DOHH2 (cell line): ENCODE results near the gene VEGFA.

ENCODE experiments used
- H3F3A ChIP-seq: fragments of 200-600 bp; sonication (generic), shearing (Covaris generic); 2 replicates; pipeline ENCODE4 v1.6.0; 2016; ENCODE audit warnings: antibody characterized with exemption, mild to moderate bottlenecking; ENCODE audit not compliant: control insufficient read depth, insufficient read depth
- H3K27ac ChIP-seq: fragments of 200-600 bp; sonication (generic); 2 replicates; pipeline ENCODE4 v1.5.1; 2014; ENCODE audit warnings: low read depth, mild to moderate bottlenecking, low read length, moderate library complexity
- H3K27me3 ChIP-seq: fragments of 200-600 bp; sonication (generic); 2 replicates; pipeline ENCODE4 v1.6.1; 2014; ENCODE audit warnings: mild to moderate bottlenecking, low read length, mixed read lengths; ENCODE audit not compliant: control insufficient read depth
- H3K36me3 ChIP-seq: fragments of 200-600 bp; sonication (generic); 2 replicates; pipeline ENCODE4 v1.6.1; 2014; ENCODE audit warnings: mild to moderate bottlenecking, low read length, moderate library complexity, mixed read lengths; ENCODE audit not compliant: control insufficient read depth
- H3K4me1 ChIP-seq: fragments of 200-600 bp; sonication (generic); 2 replicates; pipeline ENCODE4 v1.6.1; 2014; ENCODE audit warnings: mild to moderate bottlenecking, low read length, mixed read lengths; ENCODE audit not compliant: control insufficient read depth
- H3K4me2 ChIP-seq: fragments of 200-600 bp; sonication (generic); 2 replicates; pipeline ENCODE4 v1.6.0; 2014; ENCODE audit warnings: mild to moderate bottlenecking, low read length, moderate library complexity
- H3K4me3 ChIP-seq: fragments of 200-600 bp; sonication (generic); 2 replicates; pipeline ENCODE4 v1.5.1; 2014; ENCODE audit warnings: mild to moderate bottlenecking, low read length, mixed read lengths
- H3K79me2 ChIP-seq: fragments of 200-600 bp; sonication (generic); 2 replicates; pipeline ENCODE4 v1.6.1; 2014; ENCODE audit warnings: mild to moderate bottlenecking, low read length, mixed read lengths; ENCODE audit not compliant: control insufficient read depth
- H3K9me2 ChIP-seq: fragments of 200-600 bp; sonication (generic); replicated peaks from 2 replicates; pipeline ENCODE4 v1.6.1; 2014; ENCODE audit warnings: mild to moderate bottlenecking, low read length, mixed read lengths; ENCODE audit not compliant: control insufficient read depth
- H3K9me3 ChIP-seq: fragments of 200-600 bp; sonication (generic); 2 replicates; pipeline ENCODE4 v1.6.1; 2014; ENCODE audit warnings: antibody characterized with exemption, low read length, mixed read lengths; ENCODE audit not compliant: control insufficient read depth, insufficient read depth
- H4K20me1 ChIP-seq: fragments of 200-600 bp; sonication (generic); 2 replicates; pipeline ENCODE4 v1.6.0; 2014; ENCODE audit warnings: low read depth, mild to moderate bottlenecking, antibody characterized with exemption, low read length, moderate library complexity; ENCODE audit not compliant: control insufficient read depth, insufficient read depth
- EZH2phosphoT487 ChIP-seq: fragments of 200-600 bp; sonication (generic); IDR thresholded peaks from 2 replicates; pipeline ENCODE4 v1.6.1; 2017; ENCODE audit warnings: borderline replicate concordance, mild to moderate bottlenecking, antibody characterized with exemption, low read length, moderate library complexity, mixed read lengths
- TF ChIP-seq, protein P1 (sequence below): fragments of 200-600 bp; sonication (generic); IDR thresholded peaks from one replicate; pipeline ENCODE4 v1.5.1; 2014; ENCODE audit warnings: antibody characterized with exemption, mild to moderate bottlenecking, low read depth, low read length; ENCODE audit not compliant: poor library complexity, severe bottlenecking

The VEGFA gene

DNA sequence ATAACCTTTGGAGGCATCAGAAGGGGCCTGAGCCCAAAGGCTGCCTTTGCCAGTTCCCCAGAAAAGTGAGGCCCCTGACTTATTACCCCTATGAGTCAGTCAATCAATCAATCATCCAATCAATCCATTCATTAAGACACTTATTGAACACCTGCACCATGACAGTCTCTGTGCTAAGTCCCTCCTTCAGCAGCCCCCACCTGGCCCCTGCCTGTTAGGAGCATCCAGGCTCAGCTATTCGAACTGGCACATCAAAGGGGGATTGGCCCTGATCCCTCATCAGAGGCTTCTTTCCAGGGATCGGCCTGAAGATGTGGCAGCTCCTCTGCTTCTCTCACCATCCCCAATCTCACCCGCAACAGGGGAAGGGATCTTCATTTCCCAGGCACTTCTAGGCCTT lies 27.7 kb upstream of the VEGFA start:
- Histone ChIP-seq H3K9me3 (no peaks in the 10 kb centered on the region), H3K36me3 (no peaks in the 10 kb centered on the region), H3K4me3 (no peak overlapping the region), H3K9me2 (no peaks in the 10 kb centered on the region), H3K79me2 (no peaks in the 10 kb centered on the region), H3K4me1 (no peaks in the 10 kb centered on the region), H3F3A (no peaks in the 10 kb centered on the region), H3K4me2 (no peak overlapping the region), H4K20me1 (no peaks in the 10 kb centered on the region), H3K27ac (no peak overlapping the region), H3K27me3 (peaks cover 5% of the 10 kb centered on the region)
- no peak for TF ChIP-seq EZH2phosphoT487
- TF ChIP-seq, protein P1, sequence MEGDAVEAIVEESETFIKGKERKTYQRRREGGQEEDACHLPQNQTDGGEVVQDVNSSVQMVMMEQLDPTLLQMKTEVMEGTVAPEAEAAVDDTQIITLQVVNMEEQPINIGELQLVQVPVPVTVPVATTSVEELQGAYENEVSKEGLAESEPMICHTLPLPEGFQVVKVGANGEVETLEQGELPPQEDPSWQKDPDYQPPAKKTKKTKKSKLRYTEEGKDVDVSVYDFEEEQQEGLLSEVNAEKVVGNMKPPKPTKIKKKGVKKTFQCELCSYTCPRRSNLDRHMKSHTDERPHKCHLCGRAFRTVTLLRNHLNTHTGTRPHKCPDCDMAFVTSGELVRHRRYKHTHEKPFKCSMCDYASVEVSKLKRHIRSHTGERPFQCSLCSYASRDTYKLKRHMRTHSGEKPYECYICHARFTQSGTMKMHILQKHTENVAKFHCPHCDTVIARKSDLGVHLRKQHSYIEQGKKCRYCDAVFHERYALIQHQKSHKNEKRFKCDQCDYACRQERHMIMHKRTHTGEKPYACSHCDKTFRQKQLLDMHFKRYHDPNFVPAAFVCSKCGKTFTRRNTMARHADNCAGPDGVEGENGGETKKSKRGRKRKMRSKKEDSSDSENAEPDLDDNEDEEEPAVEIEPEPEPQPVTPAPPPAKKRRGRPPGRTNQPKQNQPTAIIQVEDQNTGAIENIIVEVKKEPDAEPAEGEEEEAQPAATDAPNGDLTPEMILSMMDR = no peak

DNA sequence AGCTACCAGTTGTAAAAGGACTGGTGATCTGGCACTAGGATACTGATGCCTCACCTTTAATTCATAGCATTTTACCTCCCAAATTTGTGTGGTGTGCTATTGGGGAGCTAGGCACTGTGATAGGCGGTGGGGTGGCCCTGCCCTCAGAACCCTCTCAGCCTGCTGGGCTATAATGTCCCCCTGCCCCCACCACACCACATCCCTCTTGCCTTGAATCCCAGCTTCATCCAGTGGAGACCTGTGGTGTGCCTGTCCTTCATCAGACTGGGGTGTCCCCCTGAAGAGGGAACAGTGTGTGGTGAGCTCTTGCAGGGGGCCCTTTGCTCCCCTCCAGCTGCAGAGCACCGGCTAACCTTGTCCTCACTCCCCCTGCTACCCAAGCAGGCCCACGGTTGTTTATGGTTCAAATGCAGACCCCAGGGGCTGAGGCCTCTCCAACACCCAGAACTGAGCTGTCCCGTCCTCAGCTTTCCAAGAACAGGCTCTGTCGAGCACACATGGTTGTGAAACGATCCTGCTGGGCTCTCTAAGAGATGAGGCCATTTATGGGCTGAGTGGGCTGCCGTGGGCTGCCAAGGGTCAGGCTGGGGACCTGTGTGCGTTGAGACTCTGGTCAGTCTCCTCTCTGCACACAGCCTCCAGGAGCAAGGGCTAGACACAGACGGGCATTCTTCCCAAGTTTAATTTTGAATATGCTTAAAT lies 26.9 kb upstream of the VEGFA start:
- H3K4me1 ChIP-seq = no peaks in the 10 kb centered on the region
- H3K9me3 ChIP-seq = no peaks in the 10 kb centered on the region
- H3F3A ChIP-seq = no peaks in the 10 kb centered on the region
- H3K36me3 ChIP-seq = no peaks in the 10 kb centered on the region
- no peak overlapping the region for H3K4me3 ChIP-seq
- H3K4me2 ChIP-seq = no peak overlapping the region
- no peak overlapping the region for H3K27ac ChIP-seq
- H4K20me1 ChIP-seq = no peaks in the 10 kb centered on the region
- H3K9me2 ChIP-seq = no peaks in the 10 kb centered on the region
- no peaks in the 10 kb centered on the region for H3K79me2 ChIP-seq
- peaks cover 8% of the 10 kb centered on the region for H3K27me3 ChIP-seq
- no peak for TF ChIP-seq EZH2phosphoT487
- TF ChIP-seq, protein P1 = no peak

DNA sequence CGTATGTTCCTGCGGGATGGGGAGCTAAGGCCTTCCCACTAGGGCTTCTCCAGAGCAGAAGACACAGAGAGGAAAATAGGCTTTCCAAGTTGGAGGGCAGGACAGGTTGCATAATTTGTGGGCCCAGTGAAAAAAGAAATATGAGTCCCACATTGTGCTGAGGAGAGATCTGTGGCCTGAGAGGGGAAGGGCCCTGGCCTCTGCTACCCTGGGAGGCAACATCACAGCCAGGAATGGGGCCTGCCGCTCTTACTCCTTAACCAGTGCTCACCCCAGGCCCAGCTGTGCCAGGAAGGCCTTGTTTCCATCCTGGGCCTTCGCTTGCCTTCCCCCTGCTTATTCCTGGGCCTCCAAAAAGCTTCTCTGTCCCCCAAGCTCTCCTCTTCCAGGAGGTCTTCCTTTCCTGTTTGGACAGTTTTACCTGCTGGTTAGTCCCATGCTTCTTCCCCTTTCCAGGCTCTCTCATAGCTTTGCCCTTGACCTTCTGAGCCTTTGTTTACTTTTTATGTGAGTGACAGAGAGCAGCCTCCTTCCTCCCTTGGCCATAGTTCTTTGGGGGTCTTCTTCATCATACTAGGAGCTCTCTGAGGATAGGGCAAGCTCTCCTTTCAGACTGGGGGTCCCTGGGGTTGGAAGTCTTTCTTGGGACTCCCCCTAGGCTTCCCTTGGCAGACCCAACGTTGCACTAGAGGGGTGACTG lies 26.2 kb upstream of the VEGFA start:
- no peaks in the 10 kb centered on the region for H3K79me2 ChIP-seq
- H3K9me3 ChIP-seq = no peaks in the 10 kb centered on the region
- no peak overlapping the region for H3K4me3 ChIP-seq
- no peaks in the 10 kb centered on the region for H3K36me3 ChIP-seq
- H3K4me1 ChIP-seq = no peaks in the 10 kb centered on the region
- H3K4me2 ChIP-seq = no peak overlapping the region
- no peaks in the 10 kb centered on the region for H4K20me1 ChIP-seq
- H3F3A ChIP-seq = no peaks in the 10 kb centered on the region
- no peaks in the 10 kb centered on the region for H3K9me2 ChIP-seq
- TF ChIP-seq EZH2phosphoT487 = no peak
- TF ChIP-seq, protein P1 = no peak
- no peak overlapping the region for H3K27ac ChIP-seq
- peaks cover 13% of the 10 kb centered on the region for H3K27me3 ChIP-seq
